Measurements from ENCODE around the gene HS6ST1. TPM values are rescaled to one million over a fixed set of nuclear protein-coding genes. Genes with fewer than 3 reads are reported as not detected.

Gene HS6ST1
- total and polyA plus RNA-seq, 2 donors (not counting 3 experiments of a cell fraction or from before 2014, with no cell fraction given) = 12.8 to 19.4 TPM

DNA sequence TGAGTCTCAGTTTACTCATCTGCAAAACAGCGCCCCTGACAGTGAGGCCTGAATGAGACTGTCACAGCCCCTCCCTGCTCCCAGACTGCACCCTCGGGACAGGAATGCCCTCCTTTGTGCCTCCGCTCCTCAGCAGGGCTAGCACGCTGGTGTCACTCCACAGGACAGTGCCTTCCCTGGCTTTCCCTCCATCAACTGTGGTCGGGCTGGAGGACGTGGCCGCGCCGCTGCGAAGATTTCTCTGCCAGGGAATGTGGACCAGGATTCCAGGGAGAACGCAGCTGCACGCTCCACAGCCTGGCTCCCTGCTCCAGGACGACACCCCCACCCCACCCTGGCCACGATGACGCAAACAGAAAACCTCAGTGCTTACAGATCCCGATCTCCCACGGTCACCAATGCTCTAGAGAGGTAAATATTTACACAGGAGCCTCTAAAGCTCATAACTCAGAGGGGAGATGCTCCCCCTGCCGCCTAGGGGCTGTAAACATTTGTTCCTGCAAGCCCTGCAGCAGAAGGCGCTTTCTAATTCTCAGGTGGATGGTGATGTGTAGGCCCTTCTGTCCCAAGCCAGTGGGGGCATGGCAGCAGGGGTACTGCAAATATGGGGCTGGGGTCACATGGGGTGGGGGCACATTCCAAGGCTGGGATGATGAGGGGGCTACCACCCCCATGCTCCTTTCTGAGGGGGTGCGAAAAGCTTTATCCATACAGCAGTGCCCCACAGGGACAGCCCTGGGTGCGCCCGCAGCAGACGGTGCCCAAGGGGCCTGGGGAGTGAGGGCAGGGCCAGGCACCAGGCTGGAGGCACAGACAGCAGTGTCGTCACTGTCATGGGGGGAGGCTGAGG lies 12.4 kb downstream of the HS6ST1 start:
- CTCF ChIA-PET = interaction anchor here (1.8 kb wide), 1 partner anchor 127 kb away, joined by 6 read pairs; no protein-coding TSS in a partner anchor
- no peaks in the 10 kb centered on the region for H3K9me1 ChIP-seq (replicated peaks; ENCODE audit: control insufficient read depth, extremely low read depth, insufficient read depth, low read length)
- H3K27me3 ChIP-seq (ENCODE audit: control insufficient read depth in 2 of 2, insufficient read depth in 2 of 2, low read length in 2 of 2) = no peaks in the 10 kb centered on the region
- H4K20me1 ChIP-seq (replicated peaks; ENCODE audit: control insufficient read depth, extremely low read depth, insufficient read depth, low read length) = no peaks in the 10 kb centered on the region
- no peak overlapping the region for H2AFZ ChIP-seq (ENCODE audit: low read depth, low read length)
- dilution Hi-C loops (cut with MboI; ENCODE audit: extremely low pct_ligation_motif_present, low sequenced_read_pairs) = no loop called here
- BruUV-seq (replicated peaks) = no TSS peak
- TF ChIP-seq JUN (IDR thresholded peaks at IDR 0.05; ENCODE audit: borderline replicate concordance, insufficient read depth, insufficient read length, low read depth) = no peak
- TF ChIP-seq, protein P1, sequence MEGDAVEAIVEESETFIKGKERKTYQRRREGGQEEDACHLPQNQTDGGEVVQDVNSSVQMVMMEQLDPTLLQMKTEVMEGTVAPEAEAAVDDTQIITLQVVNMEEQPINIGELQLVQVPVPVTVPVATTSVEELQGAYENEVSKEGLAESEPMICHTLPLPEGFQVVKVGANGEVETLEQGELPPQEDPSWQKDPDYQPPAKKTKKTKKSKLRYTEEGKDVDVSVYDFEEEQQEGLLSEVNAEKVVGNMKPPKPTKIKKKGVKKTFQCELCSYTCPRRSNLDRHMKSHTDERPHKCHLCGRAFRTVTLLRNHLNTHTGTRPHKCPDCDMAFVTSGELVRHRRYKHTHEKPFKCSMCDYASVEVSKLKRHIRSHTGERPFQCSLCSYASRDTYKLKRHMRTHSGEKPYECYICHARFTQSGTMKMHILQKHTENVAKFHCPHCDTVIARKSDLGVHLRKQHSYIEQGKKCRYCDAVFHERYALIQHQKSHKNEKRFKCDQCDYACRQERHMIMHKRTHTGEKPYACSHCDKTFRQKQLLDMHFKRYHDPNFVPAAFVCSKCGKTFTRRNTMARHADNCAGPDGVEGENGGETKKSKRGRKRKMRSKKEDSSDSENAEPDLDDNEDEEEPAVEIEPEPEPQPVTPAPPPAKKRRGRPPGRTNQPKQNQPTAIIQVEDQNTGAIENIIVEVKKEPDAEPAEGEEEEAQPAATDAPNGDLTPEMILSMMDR (IDR thresholded peaks at IDR 0.05; ENCODE audit: extremely low read depth in 1 of 2, insufficient read depth in 1 of 2, low read depth in 1 of 2, low read length in 2 of 2) = no peak
- TF ChIP-seq, protein P2, sequence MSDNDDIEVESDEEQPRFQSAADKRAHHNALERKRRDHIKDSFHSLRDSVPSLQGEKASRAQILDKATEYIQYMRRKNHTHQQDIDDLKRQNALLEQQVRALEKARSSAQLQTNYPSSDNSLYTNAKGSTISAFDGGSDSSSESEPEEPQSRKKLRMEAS (IDR thresholded peaks at IDR 0.05; ENCODE audit: insufficient read depth, insufficient read length) = no peak
- TF ChIP-seq POLR2A (IDR thresholded peaks at IDR 0.05; ENCODE audit: low read depth, low read length) = no peak
- no peak for TF ChIP-seq POLR2AphosphoS5 (IDR thresholded peaks at IDR 0.05; ENCODE audit: insufficient read depth, low read depth, low read length)
- TF ChIP-seq MYC (IDR thresholded peaks at IDR 0.05; ENCODE audit: low read depth, low read length) = no peak
- no peak for TF ChIP-seq EZH2 (IDR thresholded peaks at IDR 0.05; ENCODE audit: borderline replicate concordance, low read depth, low read length, severe bottlenecking)
- no peak for TF ChIP-seq GATA2 (IDR thresholded peaks at IDR 0.05; ENCODE audit: insufficient read depth, insufficient read length, low read depth, low read length)
- TF ChIP-seq FOS (IDR thresholded peaks at IDR 0.05; ENCODE audit: borderline replicate concordance, insufficient read depth, low read length) = no peak
- POLR2A ChIA-PET = no interaction called here
- no peak for FAIRE-seq
- no peak overlapping the region for H3K4me2 ChIP-seq (ENCODE audit: insufficient read depth, low read length)
- no peak for DNase-seq (ENCODE audit: low read depth, low spot score)
- no peaks in the 10 kb centered on the region for H3K9me3 ChIP-seq (replicated peaks; ENCODE audit: control insufficient read depth, insufficient read depth, low read length)
- H3K4me3 ChIP-seq (replicated peaks in 1 of 3; ENCODE audit: insufficient read depth in 1 of 3, low read depth in 1 of 3, low read length in 3 of 3) = no peak overlapping the region
- no peak overlapping the region for H3K27ac ChIP-seq (ENCODE audit: insufficient read depth, low read depth, low read length)
- no peak overlapping the region for H3K9ac ChIP-seq (replicated peaks; ENCODE audit: extremely low read depth, insufficient read depth, low read length)
- no peaks in the 10 kb centered on the region for H3K79me2 ChIP-seq (ENCODE audit: control insufficient read depth, insufficient read depth, low read length)
- no peaks in the 10 kb centered on the region for H3K36me3 ChIP-seq (ENCODE audit: control insufficient read depth in 2 of 2, extremely low read depth in 1 of 2, insufficient read depth in 2 of 2, low read length in 2 of 2)
- peaks cover 4% of the 10 kb centered on the region for H3K4me1 ChIP-seq (ENCODE audit: control insufficient read depth, extremely low read depth, insufficient read depth, low read length)
- intact Hi-C loops (cut with micrococcal nuclease) = no loop called here
